Liver (tissue), 9 donors: Measurements from ENCODE around the gene RASAL1. TPM values are rescaled to one million over a fixed set of nuclear protein-coding genes. Genes with fewer than 3 reads are reported as not detected.

Experiments
- DNase-seq: peaks from one replicate; pipeline ENCODE4 v3.0.0-alpha.2; 2017; ENCODE audit warnings: low spot score
- H3K27ac ChIP-seq, 2 donors: one replicate each; pipeline ENCODE4 v1.7.0; 2013; ENCODE audit warnings: inconsistent platforms in 2 of 2, low read length in 2 of 2, control low read depth in 1 of 2, low read depth in 1 of 2, mild to moderate bottlenecking in 1 of 2
- H3K27me3 ChIP-seq, 4 donors: one replicate each; pipeline versions ENCODE4 v1.6.1 to v1.7.0; 2013; ENCODE audit warnings: low read length in 3 of 4, inconsistent platforms in 1 of 4, mild to moderate bottlenecking in 1 of 4, moderate library complexity in 1 of 4; ENCODE audit not compliant: control insufficient read depth in 4 of 4, insufficient read depth in 4 of 4
- H3K36me3 ChIP-seq, 4 donors: one replicate each; pipeline versions ENCODE4 v1.6.1 to v1.7.0; 2013; ENCODE audit warnings: low read length in 3 of 4, mild to moderate bottlenecking in 3 of 4, low read depth in 1 of 4, moderate library complexity in 1 of 4; ENCODE audit not compliant: control insufficient read depth in 4 of 4, insufficient read depth in 3 of 4
- H3K4me1 ChIP-seq, 4 donors: one replicate each; pipeline versions ENCODE4 v1.6.1 to v1.7.0; 2013; ENCODE audit warnings: low read length in 3 of 4, mild to moderate bottlenecking in 3 of 4, moderate library complexity in 1 of 4; ENCODE audit not compliant: control insufficient read depth in 4 of 4, insufficient read depth in 4 of 4
- H3K4me3 ChIP-seq, 3 donors: one replicate each; pipeline versions ENCODE4 v1.6.1 to v1.7.0; 2013; ENCODE audit warnings: low read length in 3 of 3, control low read depth in 1 of 3, low read depth in 1 of 3, mild to moderate bottlenecking in 1 of 3
- H3K9ac ChIP-seq, 2 donors: one replicate each; pipeline ENCODE4 v1.7.0; 2013; ENCODE audit warnings: low read length in 2 of 2, mild to moderate bottlenecking in 2 of 2, moderate library complexity in 2 of 2, control low read depth in 1 of 2, low read depth in 1 of 2
- H3K9me3 ChIP-seq, 4 donors: one replicate each; pipeline versions ENCODE4 v1.6.1 to v1.7.0; 2013; ENCODE audit warnings: low read length in 3 of 4; ENCODE audit not compliant: control insufficient read depth in 4 of 4
- CTCF ChIP-seq: fragments of 150-350 bp; IDR thresholded peaks from 2 replicates; pipeline ENCODE4 v1.5.1; 2017; ENCODE audit warnings: improper control_type of control experiment, low read depth, low read length; ENCODE audit not compliant: missing input control
- FOXA1 ChIP-seq: IDR thresholded peaks from 2 replicates; pipeline ENCODE4 v1.6.1; 2016; ENCODE audit warnings: antibody characterized with exemption
- FOXA2 ChIP-seq: IDR thresholded peaks from 2 replicates; pipeline ENCODE4 v1.6.1; 2016; ENCODE audit warnings: antibody characterized with exemption
- GABPA ChIP-seq, 2 donors: IDR thresholded peaks in 1 of 2; conservative IDR thresholded peaks in 1 of 2; 2 replicates each; pipeline ENCODE4 v1.6.1; 2016; ENCODE audit warnings: antibody characterized with exemption in 2 of 2, mild to moderate bottlenecking in 1 of 2, moderate library complexity in 1 of 2
- HNF4G ChIP-seq: IDR thresholded peaks from 2 replicates; pipeline ENCODE4 v1.6.1; 2016; ENCODE audit warnings: antibody characterized with exemption
- JUND ChIP-seq, 2 donors: IDR thresholded peaks; 2 replicates each; pipeline ENCODE4 v1.6.1; 2016; ENCODE audit warnings: antibody characterized with exemption in 2 of 2
- NR2F2 ChIP-seq: IDR thresholded peaks from 2 replicates; pipeline ENCODE4 v1.6.1; 2016; ENCODE audit warnings: antibody characterized with exemption
- REST ChIP-seq: IDR thresholded peaks from 2 replicates; pipeline ENCODE4 v1.6.1; 2016; ENCODE audit warnings: antibody characterized with exemption, mild to moderate bottlenecking
- RXRA ChIP-seq, 2 donors: IDR thresholded peaks; 2 replicates each; pipeline ENCODE4 v1.6.1; 2017 to 2018; ENCODE audit warnings: antibody characterized with exemption in 2 of 2, mild to moderate bottlenecking in 1 of 2
- YY1 ChIP-seq: IDR thresholded peaks from 2 replicates; pipeline ENCODE4 v1.6.1; 2016; ENCODE audit warnings: antibody characterized with exemption, mild to moderate bottlenecking
- WGBS: extraction: QIAGEN DNeasy Blood & Tissue Kit; methylation state at CpG from one replicate; pipeline ENCODE4 v1.1.7; 2013; 5-methylcytosine and 5-hydroxymethylcytosine counted together
- polyA plus RNA-seq, 2 donors: library from polyadenylated mRNA; stranded (reverse) in 1 of 2; unstranded in 1 of 2; fragments of 200-250 nt in 1 of 2; fragments of >200 nt in 1 of 2; fragmentation: Nextera tagmentation in 1 of 2; extraction: Ambion mirVana in 1 of 2; gene quantifications; one replicate each; pipeline versions ENCODE4 v1.2.1 to v1.2.3, GENCODE V29; 2013 to 2015
- total RNA-seq, 2 donors: library from RNA; depleted of rRNA; stranded (reverse); fragments of >200 nt; gene quantifications; one replicate each; pipeline ENCODE4 v1.2.3, GENCODE V29; 2014
- TF ChIP-seq, protein P1 (sequence below): IDR thresholded peaks from 2 replicates; pipeline ENCODE4 v1.6.1; 2016; ENCODE audit warnings: antibody characterized with exemption
- TF ChIP-seq, protein P2 (sequence below): IDR thresholded peaks from 2 replicates; pipeline ENCODE4 v1.6.1; 2016; ENCODE audit warnings: antibody characterized with exemption
- TF ChIP-seq, protein P3 (sequence below): IDR thresholded peaks from 2 replicates; pipeline ENCODE4 v1.6.1; 2016; ENCODE audit warnings: antibody characterized with exemption
- donor health status: healthy.
- donor health status: healthy.
- donor health status: healthy.
- donor health status: healthy.
- donor health status: healthy.

RASAL1 gene
- total and polyA plus RNA-seq, 4 donors = 0.20 to 0.33 (median 0.26) TPM

DNA sequence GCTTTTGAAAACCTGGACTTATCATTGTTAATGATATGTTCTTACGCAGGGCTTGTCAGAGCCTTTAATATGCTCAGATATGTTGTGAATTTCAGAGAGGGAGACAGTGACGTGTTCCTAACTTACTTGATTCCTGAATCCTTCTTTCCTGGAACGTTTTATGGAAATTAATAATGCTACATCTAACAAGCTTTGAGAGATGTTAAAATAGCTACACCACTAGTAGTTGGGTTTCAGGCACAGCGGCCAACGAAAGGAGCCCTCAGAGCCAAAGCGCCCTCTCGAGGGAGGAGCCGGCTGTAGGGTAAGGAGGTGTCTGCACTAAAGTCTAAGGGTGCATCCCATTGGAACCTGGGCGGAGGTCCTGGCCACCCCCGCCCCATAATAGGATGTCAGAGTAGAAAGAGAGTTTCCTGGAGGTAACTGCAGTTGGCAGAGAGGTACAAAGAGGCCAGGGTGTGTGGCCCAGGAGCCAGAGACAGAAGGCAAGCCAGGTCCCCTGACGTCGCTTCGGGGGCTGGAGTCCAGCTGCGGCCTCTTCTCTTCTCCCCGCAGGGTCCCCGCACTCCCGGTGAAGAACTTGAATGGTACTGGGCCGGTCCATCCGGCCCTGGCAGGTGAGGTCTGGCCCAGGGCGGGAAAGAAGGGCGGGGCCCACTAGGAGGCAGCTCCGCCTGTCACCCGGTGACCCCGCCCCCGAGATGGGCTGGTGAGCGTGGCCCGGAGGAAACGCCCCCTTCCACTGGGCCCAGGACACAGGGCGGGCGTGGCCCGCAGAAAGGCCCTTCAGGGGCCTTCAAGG lies 42.8 kb downstream of the RASAL1 start:
- H3K27ac ChIP-seq = no peak overlapping the region
- no peak for TF ChIP-seq CTCF
- TF ChIP-seq, protein P1, sequence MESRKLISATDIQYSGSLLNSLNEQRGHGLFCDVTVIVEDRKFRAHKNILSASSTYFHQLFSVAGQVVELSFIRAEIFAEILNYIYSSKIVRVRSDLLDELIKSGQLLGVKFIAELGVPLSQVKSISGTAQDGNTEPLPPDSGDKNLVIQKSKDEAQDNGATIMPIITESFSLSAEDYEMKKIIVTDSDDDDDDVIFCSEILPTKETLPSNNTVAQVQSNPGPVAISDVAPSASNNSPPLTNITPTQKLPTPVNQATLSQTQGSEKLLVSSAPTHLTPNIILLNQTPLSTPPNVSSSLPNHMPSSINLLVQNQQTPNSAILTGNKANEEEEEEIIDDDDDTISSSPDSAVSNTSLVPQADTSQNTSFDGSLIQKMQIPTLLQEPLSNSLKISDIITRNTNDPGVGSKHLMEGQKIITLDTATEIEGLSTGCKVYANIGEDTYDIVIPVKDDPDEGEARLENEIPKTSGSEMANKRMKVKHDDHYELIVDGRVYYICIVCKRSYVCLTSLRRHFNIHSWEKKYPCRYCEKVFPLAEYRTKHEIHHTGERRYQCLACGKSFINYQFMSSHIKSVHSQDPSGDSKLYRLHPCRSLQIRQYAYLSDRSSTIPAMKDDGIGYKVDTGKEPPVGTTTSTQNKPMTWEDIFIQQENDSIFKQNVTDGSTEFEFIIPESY = no peak
- H3K4me3 ChIP-seq = no peak overlapping the region
- H3K27me3 ChIP-seq = no peaks in the 10 kb centered on the region
- 34% methylated on average over 31 of the region's 31 CpGs for WGBS
- H3K9ac ChIP-seq = no peak overlapping the region
- DNase-seq = peak; percentile 55
- peaks cover 0 to 4% (median 2%) of the 10 kb centered on the region in 4 donors for H3K36me3 ChIP-seq
- no peaks in the 10 kb centered on the region for H3K9me3 ChIP-seq
- H3K4me1 ChIP-seq = peaks cover 0 to 19% (median 13%) of the 10 kb centered on the region in 4 donors

GRCh38 chr12:113091506-113091905 lies 44.1 kb downstream of the RASAL1 start:
- Histone ChIP-seq H3K27ac (no peak overlapping the region), H3K9ac (no peak overlapping the region), H3K27me3 (no peaks in the 10 kb centered on the region), H3K36me3 (peaks cover 0 to 4% (median under 1%) of the 10 kb centered on the region in 4 donors), H3K9me3 (no peaks in the 10 kb centered on the region), H3K4me1 (peaks cover 0 to 17% (median 10%) of the 10 kb centered on the region in 4 donors), H3K4me3 (no peak overlapping the region)
- WGBS = 83% methylated on average over 3 of the region's 3 CpGs
- DNase-seq = no peak
- no peak for TF ChIP-seq GABPA (IDR thresholded peaks at IDR 0.05 in 1 of 2, conservative IDR thresholded peaks at IDR 0.05 in 1 of 2)
- TF ChIP-seq HNF4G = no peak
- TF ChIP-seq, protein P1 = no peak
- TF ChIP-seq REST = no peak
- TF ChIP-seq RXRA (IDR thresholded peaks at IDR 0.05) = no peak
- TF ChIP-seq, protein P2, sequence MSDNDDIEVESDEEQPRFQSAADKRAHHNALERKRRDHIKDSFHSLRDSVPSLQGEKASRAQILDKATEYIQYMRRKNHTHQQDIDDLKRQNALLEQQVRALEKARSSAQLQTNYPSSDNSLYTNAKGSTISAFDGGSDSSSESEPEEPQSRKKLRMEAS = no peak
- no peak for TF ChIP-seq YY1
- no peak for TF ChIP-seq FOXA1
- no peak for TF ChIP-seq NR2F2
- TF ChIP-seq JUND (IDR thresholded peaks at IDR 0.05) = no peak
- TF ChIP-seq, protein P3, sequence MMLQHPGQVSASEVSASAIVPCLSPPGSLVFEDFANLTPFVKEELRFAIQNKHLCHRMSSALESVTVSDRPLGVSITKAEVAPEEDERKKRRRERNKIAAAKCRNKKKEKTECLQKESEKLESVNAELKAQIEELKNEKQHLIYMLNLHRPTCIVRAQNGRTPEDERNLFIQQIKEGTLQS = no peak
- TF ChIP-seq FOXA2 = no peak
